Measurements from ENCODE around the gene UQCRFS1. TPM values are rescaled to one million over a fixed set of nuclear protein-coding genes. Genes with fewer than 3 reads are reported as not detected.
"Not testable (repeated sequence)": the region's sequence is repeated elsewhere in the genome, so short reads cannot be mapped to it uniquely, and the experiment has no call there.

Gene UQCRFS1
- total RNA-seq, 2 donors from 2014 or later = 22.7 to 25.6 TPM

GRCh38 chr19:29207403-29208187 lies 5.4 kb downstream of the UQCRFS1 start:
- not testable (repeated sequence) for H3K4me3 Mint-ChIP-seq; H3K27ac Mint-ChIP-seq; H3K9me3 ChIP-seq (ENCODE audit: control insufficient read depth, low read length, poor library complexity, severe bottlenecking); H3K36me3 Mint-ChIP-seq (ENCODE audit: low read depth); H3K27me3 Mint-ChIP-seq; DNase-seq; ATAC-seq
- peaks cover 34% of the 10 kb centered on the region for H3K4me1 Mint-ChIP-seq

DNA sequence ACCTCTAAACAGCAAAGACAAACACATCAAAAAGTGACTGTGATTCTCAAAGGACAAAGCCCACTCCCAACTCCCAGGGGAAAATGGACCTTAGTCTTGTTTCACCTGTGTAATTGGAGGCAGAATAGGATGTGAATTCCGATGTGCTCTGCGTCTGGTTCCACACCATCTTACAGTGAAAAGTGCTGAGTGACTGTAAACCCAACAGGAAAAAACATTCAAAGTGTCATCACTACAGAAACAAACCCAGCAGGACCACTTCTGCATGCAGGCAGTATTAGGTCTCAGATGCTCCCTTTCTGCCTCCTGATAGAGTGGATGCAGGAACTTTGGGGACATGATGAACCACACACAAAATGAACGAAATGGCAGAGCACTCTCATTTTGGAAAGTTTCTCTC lies 6.5 kb downstream of the UQCRFS1 start:
- DNase-seq (no peak), ATAC-seq (no peak)
- H3K27ac Mint-ChIP-seq = peak overlapping the region; percentile 71
- peaks cover 3% of the 10 kb centered on the region for H3K36me3 Mint-ChIP-seq (ENCODE audit: low read depth)
- no peaks in the 10 kb centered on the region for H3K27me3 Mint-ChIP-seq
- peaks cover 26% of the 10 kb centered on the region for H3K4me1 Mint-ChIP-seq
- no peak overlapping the region for H3K4me3 Mint-ChIP-seq
- no peaks in the 10 kb centered on the region for H3K9me3 ChIP-seq (ENCODE audit: control insufficient read depth, low read length, poor library complexity, severe bottlenecking)

DNA sequence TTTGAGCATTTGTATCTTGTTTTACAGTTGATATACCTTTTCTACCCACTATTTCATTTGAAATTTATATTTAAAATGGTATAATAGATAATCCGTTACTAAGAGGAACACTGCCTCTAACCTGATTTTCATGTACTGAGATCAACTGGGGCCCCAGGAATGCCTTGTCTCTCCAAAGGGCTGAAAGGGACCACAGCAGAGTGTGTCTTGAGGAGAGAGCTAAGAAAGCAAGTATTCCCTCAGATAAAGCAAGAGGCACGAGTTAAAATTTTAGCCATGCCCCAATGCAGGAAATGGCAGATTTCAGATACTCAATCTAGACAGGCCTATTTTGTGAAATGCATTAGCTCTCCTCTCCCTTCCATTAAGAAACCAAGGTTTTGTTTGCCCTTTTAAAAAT lies 10.7 kb downstream of the UQCRFS1 start:
- Mint-ChIP-seq H3K27ac (no peak overlapping the region), H3K4me1 (peaks cover 11% of the 10 kb centered on the region), H3K36me3 (ENCODE audit: low read depth) (peaks cover 3% of the 10 kb centered on the region), H3K4me3 (no peak overlapping the region), H3K27me3 (no peaks in the 10 kb centered on the region)
- DNase-seq (no peak), ATAC-seq (no peak)
- H3K9me3 ChIP-seq (ENCODE audit: control insufficient read depth, low read length, poor library complexity, severe bottlenecking) = no peaks in the 10 kb centered on the region

DNA sequence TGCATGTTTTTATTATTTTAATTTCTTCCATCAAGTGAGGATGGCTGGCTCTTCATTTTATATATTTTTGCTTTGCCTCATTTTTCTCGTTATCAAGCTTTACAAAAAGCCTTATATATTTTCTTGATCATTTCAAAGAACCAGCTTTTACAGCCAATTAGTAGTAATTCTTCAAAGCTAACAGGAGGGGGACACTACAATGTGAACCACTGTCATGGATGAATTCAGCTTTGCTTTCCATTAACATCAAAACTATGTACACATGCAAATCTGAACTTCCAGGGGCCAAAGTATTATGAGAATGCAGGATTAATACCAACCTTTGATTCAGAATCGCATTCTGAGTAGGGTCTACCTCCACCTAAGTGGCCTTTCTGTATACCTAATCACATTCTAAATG lies 11.1 kb downstream of the UQCRFS1 start:
- no peak for DNase-seq
- Mint-ChIP-seq H3K27me3 (no peaks in the 10 kb centered on the region), H3K36me3 (ENCODE audit: low read depth) (peaks cover 3% of the 10 kb centered on the region), H3K4me3 (no peak overlapping the region), H3K27ac (no peak overlapping the region), H3K4me1 (peaks cover 11% of the 10 kb centered on the region)
- H3K9me3 ChIP-seq (ENCODE audit: control insufficient read depth, low read length, poor library complexity, severe bottlenecking) = no peaks in the 10 kb centered on the region
- no peak for ATAC-seq

DNA sequence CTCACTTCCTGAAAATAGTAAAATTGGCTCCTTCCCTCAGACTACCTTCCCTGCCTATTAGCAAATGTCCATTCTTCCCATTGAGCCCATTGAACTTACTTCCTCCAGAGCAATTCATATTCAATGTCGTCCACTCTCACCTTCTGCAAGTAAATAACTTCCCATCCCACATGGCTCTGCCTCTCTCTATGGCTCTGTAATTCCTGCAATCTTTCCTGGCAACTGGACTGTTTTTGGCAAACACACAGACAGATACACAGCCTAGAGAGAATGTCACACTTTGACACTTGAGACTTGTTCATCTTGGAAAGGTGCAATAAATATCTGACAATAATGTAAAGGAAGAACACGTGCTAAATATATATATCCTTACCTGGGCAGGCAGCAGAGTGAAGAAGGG lies 18.3 kb downstream of the UQCRFS1 start:
- H3K9me3 ChIP-seq (ENCODE audit: control insufficient read depth, low read length, poor library complexity, severe bottlenecking) = no peaks in the 10 kb centered on the region
- Mint-ChIP-seq H3K36me3 (ENCODE audit: low read depth) (no peaks in the 10 kb centered on the region), H3K4me1 (peaks cover 9% of the 10 kb centered on the region), H3K27ac (no peak overlapping the region), H3K27me3 (no peaks in the 10 kb centered on the region), H3K4me3 (no peak overlapping the region)
- ATAC-seq = no peak
- no peak for DNase-seq

DNA sequence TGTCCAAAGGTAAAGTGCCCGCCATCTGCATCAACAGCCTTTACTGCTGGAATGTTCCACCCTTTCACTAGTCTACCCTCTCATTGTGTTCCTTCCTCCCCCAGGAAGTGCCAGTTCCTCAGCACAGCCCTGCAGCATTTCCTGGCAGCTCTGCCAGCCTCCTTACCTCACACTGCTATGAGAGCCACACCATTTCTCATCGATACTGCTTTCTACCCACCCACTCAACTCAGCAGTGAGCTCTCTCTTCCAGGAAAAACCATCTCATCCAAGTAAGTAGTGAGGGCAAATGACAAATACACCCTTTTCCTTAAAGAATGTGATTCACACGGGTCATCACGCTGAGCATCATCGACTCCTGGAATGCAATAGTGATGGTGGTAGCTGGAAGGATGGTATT lies 19.8 kb downstream of the UQCRFS1 start:
- Mint-ChIP-seq H3K27me3 (no peaks in the 10 kb centered on the region), H3K36me3 (ENCODE audit: low read depth) (no peaks in the 10 kb centered on the region), H3K4me3 (no peak overlapping the region), H3K27ac (peak overlapping the region; percentile 39), H3K4me1 (peaks cover 13% of the 10 kb centered on the region)
- DNase-seq (no peak), ATAC-seq (no peak)
- no peaks in the 10 kb centered on the region for H3K9me3 ChIP-seq (ENCODE audit: control insufficient read depth, low read length, poor library complexity, severe bottlenecking)

- no peak for ATAC-seq
- no peak for DNase-seq
- H3K36me3 Mint-ChIP-seq (ENCODE audit: low read depth) = no peaks in the 10 kb centered on the region
- no peaks in the 10 kb centered on the region for H3K27me3 Mint-ChIP-seq
- no peak overlapping the region for H3K4me3 Mint-ChIP-seq
- peaks cover 13% of the 10 kb centered on the region for H3K4me1 Mint-ChIP-seq
- H3K9me3 ChIP-seq (ENCODE audit: control insufficient read depth, low read length, poor library complexity, severe bottlenecking) = no peaks in the 10 kb centered on the region
- H3K27ac Mint-ChIP-seq = no peak overlapping the region
Observed at GRCh38 chr19:29191005-29191404, 21.9 kb downstream of the UQCRFS1 start.

DNA sequence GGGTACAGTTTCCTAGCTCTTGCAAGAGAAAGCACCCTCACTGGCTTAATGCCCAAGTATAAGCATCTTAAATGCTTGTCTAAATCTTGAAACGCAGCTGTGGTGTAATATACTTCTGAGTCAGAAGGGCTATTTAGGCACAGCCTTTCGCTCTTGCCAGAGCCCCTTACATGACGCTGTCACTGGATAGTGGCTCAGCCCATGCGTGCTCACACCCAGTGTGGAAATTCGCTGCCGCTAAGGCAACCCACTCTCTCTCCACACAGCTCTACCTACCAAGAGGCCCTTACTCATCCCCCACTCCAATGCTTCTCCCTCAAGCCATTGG lies 24.0 kb downstream of the UQCRFS1 start:
- Mint-ChIP-seq H3K4me3 (no peak overlapping the region), H3K36me3 (ENCODE audit: low read depth) (no peaks in the 10 kb centered on the region), H3K4me1 (peaks cover 11% of the 10 kb centered on the region), H3K27me3 (peaks cover 5% of the 10 kb centered on the region), H3K27ac (no peak overlapping the region)
- DNase-seq (no peak), ATAC-seq (no peak)
- no peaks in the 10 kb centered on the region for H3K9me3 ChIP-seq (ENCODE audit: control insufficient read depth, low read length, poor library complexity, severe bottlenecking)

DNA sequence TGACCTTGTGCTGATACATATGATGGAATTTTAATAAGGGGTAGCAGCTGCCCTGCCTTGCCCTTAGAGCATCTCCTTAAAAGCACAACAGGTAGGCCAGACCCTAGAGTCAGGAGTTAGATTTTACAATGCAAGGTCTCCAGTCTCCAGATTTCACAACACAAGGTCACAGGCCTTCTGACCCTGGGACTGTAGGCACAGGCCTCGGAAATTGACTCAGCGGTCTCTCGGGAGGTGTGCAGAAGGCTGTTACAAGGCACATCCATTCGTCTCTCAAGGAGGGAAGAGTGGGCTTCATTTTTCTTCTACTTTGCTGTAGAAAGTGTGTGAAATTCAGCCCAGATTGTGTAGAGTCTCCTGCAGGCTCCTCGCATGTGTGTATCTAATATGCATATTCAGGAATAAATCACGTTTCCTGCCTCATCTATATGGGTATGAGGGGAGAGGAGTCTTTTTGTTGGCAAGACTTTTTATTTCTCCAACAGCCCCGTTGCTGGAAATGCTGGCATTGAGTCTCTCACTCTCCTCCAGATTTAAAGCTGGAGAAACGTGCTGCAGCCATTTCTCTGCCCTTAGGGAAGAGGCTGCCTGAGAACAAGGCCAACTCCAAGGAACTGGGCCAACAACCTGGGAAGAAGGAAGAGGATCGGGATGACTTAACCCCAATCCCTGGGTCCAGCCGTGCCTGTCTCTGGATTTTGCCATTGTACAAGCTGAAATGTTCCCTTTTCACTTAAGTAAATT lies 24.5 kb downstream of the UQCRFS1 start:
- ATAC-seq (no peak), DNase-seq (no peak)
- no peaks in the 10 kb centered on the region for H3K9me3 ChIP-seq (ENCODE audit: control insufficient read depth, low read length, poor library complexity, severe bottlenecking)
- H3K27ac Mint-ChIP-seq = no peak overlapping the region
- no peaks in the 10 kb centered on the region for H3K36me3 Mint-ChIP-seq (ENCODE audit: low read depth)
- H3K4me3 Mint-ChIP-seq = no peak overlapping the region
- H3K27me3 Mint-ChIP-seq = peaks cover 5% of the 10 kb centered on the region
- H3K4me1 Mint-ChIP-seq = peaks cover 9% of the 10 kb centered on the region

GRCh38 chr19:29187676-29188075 lies 25.3 kb downstream of the UQCRFS1 start:
- DNase-seq (no peak), ATAC-seq (no peak)
- peaks cover 3% of the 10 kb centered on the region for H3K36me3 Mint-ChIP-seq (ENCODE audit: low read depth)
- no peaks in the 10 kb centered on the region for H3K9me3 ChIP-seq (ENCODE audit: control insufficient read depth, low read length, poor library complexity, severe bottlenecking)
- H3K27ac Mint-ChIP-seq = no peak overlapping the region
- H3K4me3 Mint-ChIP-seq = no peak overlapping the region
- H3K27me3 Mint-ChIP-seq = peaks cover 10% of the 10 kb centered on the region
- peaks cover 3% of the 10 kb centered on the region for H3K4me1 Mint-ChIP-seq

DNA sequence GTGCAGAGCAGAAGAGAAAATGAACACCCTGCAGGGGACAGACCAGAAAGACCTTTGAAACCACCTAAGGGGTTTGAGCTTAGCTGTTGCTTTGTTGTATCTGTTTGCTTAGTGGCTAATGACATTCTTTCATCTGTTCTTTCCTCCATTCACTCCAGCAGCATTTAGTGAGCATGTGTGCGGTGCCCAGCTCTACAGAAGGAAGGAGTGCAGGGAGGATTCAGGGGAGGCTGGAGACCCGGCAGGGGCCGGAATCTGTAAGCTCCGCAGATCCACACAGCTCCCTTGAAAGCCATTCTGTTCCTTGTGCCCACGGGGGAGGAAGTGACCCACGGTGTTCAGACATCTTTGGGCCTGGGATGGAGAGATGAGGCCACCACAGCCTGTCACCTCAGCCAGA lies 27.5 kb downstream of the UQCRFS1 start:
- peaks cover 10% of the 10 kb centered on the region for H3K27me3 Mint-ChIP-seq
- ATAC-seq = no peak
- no peak overlapping the region for H3K4me3 Mint-ChIP-seq
- no peak for DNase-seq
- H3K9me3 ChIP-seq (ENCODE audit: control insufficient read depth, low read length, poor library complexity, severe bottlenecking) = no peaks in the 10 kb centered on the region
- H3K4me1 Mint-ChIP-seq = peaks cover 3% of the 10 kb centered on the region
- no peak overlapping the region for H3K27ac Mint-ChIP-seq
- H3K36me3 Mint-ChIP-seq (ENCODE audit: low read depth) = peaks cover 3% of the 10 kb centered on the region

GRCh38 chr19:29176981-29177754 lies 35.8 kb downstream of the UQCRFS1 start:
- ATAC-seq (no peak), DNase-seq (no peak)
- Mint-ChIP-seq H3K36me3 (ENCODE audit: low read depth) (peaks cover 2% of the 10 kb centered on the region), H3K27me3 (no peaks in the 10 kb centered on the region), H3K27ac (no peak overlapping the region), H3K4me1 (no peaks in the 10 kb centered on the region), H3K4me3 (no peak overlapping the region)
- H3K9me3 ChIP-seq (ENCODE audit: control insufficient read depth, low read length, poor library complexity, severe bottlenecking) = peaks cover 6% of the 10 kb centered on the region

DNA sequence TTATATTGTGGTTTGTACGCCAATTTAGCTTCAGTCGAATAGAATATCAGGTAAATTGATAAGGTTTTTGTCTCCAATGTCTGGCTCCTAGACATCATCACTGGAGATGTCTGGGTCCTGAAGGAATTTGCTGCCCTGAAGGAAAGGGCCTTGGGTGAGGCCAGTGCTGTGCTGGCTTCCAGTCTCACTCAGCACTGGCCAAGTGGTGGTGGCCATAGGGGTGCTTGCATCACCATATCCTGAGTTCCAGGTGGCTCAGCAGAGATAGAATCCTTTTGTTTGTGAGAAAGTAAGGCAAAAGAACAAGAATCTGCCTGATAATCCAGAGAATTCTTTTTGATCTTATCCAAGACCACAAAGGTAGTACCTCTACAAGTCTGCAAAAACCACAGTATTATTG lies 39.1 kb downstream of the UQCRFS1 start:
- DNase-seq (no peak), ATAC-seq (no peak)
- peaks cover 6% of the 10 kb centered on the region for H3K9me3 ChIP-seq (ENCODE audit: control insufficient read depth, low read length, poor library complexity, severe bottlenecking)
- Mint-ChIP-seq H3K27me3 (no peaks in the 10 kb centered on the region), H3K27ac (no peak overlapping the region), H3K36me3 (ENCODE audit: low read depth) (peaks cover 2% of the 10 kb centered on the region), H3K4me3 (no peak overlapping the region), H3K4me1 (no peaks in the 10 kb centered on the region)

Data from T-helper 17 cell (primary cell).